Activated naive CD8-positive, alpha-beta T cell treated with anti-CD3 and anti-CD28 coated beads, Interleukin-2, amount 50 U/mL, for 24 hours (primary cell): ENCODE measurements around the gene SNX15.
A peak's percentile ranks its signal among the peaks of the same experiment; 100 is the strongest.

Experiments used
- ATAC-seq: fragments of 150-1000 bp; cut with Tn5 transposase; one replicate; pipeline ENCODE4 v1.10.0; 2021
- DNase-seq: peaks from one replicate; pipeline ENCODE4 v3.0.0; 2021
- H3K27ac Mint-ChIP-seq: one replicate; pipeline ENCODE4 v1.8.0; 2021; ENCODE audit warnings: mild to moderate bottlenecking, mixed read lengths
- H3K27me3 Mint-ChIP-seq: one replicate; pipeline ENCODE4 v1.8.0; 2021; ENCODE audit warnings: mixed read lengths
- H3K36me3 Mint-ChIP-seq: one replicate; pipeline ENCODE4 v1.8.0; 2021; ENCODE audit warnings: low read depth, mixed read lengths
- H3K4me1 Mint-ChIP-seq: one replicate; pipeline ENCODE4 v1.8.0; 2021; ENCODE audit warnings: mixed read lengths
- H3K4me3 Mint-ChIP-seq: one replicate; pipeline ENCODE4 v1.8.0; 2021; ENCODE audit warnings: mild to moderate bottlenecking, moderate library complexity, mixed read lengths
- H3K9me3 Mint-ChIP-seq: one replicate; pipeline ENCODE4 v1.8.0; 2021; ENCODE audit warnings: mixed read lengths

The SNX15 gene

DNA sequence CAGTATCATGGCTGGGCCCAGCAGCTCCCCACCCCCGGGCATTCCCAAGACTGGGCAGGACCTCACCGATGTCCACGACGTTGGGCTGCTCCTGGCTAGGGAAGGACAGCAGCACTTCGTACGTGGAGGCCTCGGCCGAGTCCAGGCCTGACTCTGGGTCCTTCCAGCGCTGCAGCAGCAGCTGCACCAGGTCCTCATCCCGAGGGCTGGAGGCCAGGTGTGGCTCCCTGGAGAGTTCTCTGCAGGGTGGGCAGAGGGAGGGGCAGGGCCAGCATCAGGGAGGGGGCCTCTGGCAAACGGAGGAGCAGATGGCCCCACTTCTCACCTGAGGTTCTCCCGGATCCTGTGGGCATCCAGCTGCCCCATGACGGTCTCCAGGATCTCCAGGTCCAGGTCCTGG is 30.8 kb downstream of the SNX15 start:
- H3K9me3 Mint-ChIP-seq: no peaks in the 10 kb centered on the region
- no peak for ATAC-seq

DNA sequence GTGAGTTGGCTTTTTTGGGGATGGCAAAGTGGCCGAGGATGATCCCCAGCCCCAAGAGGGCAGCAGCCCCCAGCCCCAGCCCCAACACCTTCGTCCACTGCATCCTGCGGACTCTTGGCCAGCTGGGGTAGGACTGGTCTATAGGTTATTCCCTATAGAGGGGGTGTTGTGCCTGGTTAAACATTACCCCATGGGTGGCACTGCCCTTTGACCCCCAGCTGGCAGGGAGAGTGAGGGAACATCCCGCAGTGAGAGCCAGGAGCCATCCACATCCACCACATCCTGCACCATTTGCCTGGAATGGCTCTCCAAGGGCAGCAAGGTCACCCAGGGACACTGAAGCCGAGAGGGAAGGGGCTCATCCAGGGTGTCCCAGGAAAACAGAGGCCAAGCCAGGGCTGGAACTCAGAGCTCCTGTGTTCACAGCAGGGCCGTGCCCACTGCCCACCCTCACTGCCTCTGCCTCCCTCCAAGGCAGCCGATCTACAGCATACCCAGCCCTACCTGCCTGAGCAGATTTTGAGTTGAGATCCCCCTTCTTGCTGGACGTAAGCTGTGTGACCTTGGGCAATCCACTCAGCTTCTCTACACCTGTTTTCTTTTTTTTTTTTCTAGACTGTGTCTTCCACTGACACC is 31.3 kb downstream of the SNX15 start, which contains the start of gene NAALADL1:
Gene NAALADL1, minus strand, starts transcription at position 135 of the 636 bp plus-strand sequence. Its CDS starts 32 bp downstream, at position 103.
- Mint-ChIP-seq H3K27me3 (no peaks in the 10 kb centered on the region), H3K36me3 (no peaks in the 10 kb centered on the region), H3K9me3 (no peaks in the 10 kb centered on the region), H3K4me3 (no peak within 1 kb of the TSS), H3K27ac (peak within 1 kb of the TSS; percentile 14), H3K4me1 (peaks cover 8% of the 10 kb centered on the region)
- ATAC-seq (no peak), DNase-seq (no peak)

More for the DNA sequence above, 30.8 kb downstream of the SNX15 start:
- Mint-ChIP-seq H3K36me3 (no peaks in the 10 kb centered on the region), H3K4me1 (peaks cover 10% of the 10 kb centered on the region), H3K27ac (no peak overlapping the region), H3K4me3 (no peak overlapping the region), H3K27me3 (no peaks in the 10 kb centered on the region)
- DNase-seq: no peak

DNA sequence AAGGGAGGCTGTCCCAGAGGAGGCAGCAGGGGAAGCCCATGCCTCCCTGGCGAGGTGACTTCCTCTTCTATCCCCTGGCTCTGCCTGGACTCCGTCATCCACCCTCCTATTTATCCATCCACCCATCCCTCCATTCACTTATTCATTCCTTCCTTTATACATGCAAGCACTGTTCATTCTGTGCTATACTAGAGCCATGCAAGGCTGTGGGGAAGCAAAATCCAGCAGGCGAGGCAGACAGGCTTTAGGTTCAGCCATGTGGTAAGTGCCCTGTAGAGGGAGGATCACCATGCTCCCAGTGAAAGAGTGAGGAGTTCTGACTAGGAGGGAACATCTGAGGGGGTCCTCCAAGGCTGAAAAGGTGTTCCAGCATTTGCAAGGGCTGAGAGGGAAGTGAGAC is 32.3 kb downstream of the SNX15 start:
- H3K4me1 Mint-ChIP-seq: no peaks in the 10 kb centered on the region
- ATAC-seq: no peak
- DNase-seq: no peak
- H3K27me3 Mint-ChIP-seq: no peaks in the 10 kb centered on the region
- no peak overlapping the region for H3K4me3 Mint-ChIP-seq
- no peaks in the 10 kb centered on the region for H3K36me3 Mint-ChIP-seq
- H3K9me3 Mint-ChIP-seq: no peaks in the 10 kb centered on the region
- no peak overlapping the region for H3K27ac Mint-ChIP-seq

DNA sequence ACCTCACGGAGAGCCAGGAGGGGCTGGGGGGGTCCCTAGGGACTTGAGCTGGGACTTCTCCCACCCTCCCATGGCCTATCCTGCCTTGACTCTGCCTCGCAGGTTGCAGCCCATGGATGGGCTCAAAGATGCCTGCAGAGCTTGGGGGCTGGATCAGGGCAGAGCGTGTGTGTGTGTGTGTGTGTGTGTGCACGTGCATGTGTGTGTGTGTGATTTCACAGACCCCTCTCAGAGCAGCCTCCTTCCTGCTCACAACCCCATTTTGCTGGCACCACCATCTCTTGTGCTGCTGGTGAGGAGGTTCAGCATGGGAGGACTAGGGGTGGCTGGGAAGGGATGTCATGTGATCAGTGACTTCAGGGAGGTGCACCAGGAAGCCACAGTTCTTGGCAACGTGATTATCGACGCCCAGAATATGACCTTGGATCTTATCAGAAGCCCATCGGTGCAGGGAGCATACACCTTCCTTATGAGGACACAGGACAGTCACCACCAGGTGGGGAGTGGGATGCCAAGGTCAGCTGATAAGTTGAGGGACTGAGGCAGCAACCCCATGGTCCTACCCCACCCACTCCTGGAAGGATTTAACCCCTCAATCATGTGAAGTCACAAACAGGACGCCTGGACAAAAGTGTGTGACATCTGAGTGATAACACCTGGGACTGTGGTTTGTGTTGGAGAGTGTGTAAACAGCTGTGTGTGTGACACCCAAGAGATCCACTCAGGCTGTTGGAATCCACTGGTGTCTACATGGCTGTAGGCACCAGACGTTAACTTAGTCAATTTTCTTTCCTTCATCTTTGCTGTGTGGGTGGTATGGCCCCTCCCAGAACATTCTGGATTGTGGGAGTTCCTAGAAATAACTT is 33.0 kb downstream of the SNX15 start:
- no peaks in the 10 kb centered on the region for H3K36me3 Mint-ChIP-seq
- no peak overlapping the region for H3K27ac Mint-ChIP-seq
- no peaks in the 10 kb centered on the region for H3K27me3 Mint-ChIP-seq
- no peaks in the 10 kb centered on the region for H3K4me1 Mint-ChIP-seq
- no peaks in the 10 kb centered on the region for H3K9me3 Mint-ChIP-seq
- DNase-seq (no peak), ATAC-seq (no peak)
- no peak overlapping the region for H3K4me3 Mint-ChIP-seq

DNA sequence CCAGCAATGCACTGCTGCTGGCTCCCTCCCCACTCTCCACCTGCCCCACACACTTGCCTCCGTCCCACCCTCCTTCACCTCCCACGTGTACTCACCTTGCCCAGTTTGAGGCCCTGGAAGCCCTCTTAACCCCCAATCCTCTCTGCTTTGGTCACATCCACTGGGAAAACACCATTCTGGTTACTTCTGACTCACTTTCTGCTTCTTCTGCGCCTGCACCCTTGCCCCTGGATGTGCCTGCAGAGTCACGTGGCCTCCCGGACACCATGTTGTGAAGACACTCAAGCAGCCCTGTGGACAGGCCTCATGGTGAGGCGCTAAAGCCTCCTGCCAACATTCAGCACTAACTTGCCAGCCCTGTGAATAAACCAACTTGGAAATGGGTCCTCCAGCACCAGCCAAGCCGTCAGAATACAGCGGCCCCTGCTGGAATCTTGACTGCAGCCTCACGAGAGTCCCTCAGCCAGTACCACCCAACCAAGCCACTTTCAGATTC is 33.7 kb downstream of the SNX15 start:
- no peak overlapping the region for H3K27ac Mint-ChIP-seq
- DNase-seq (no peak), ATAC-seq (no peak)
- H3K36me3 Mint-ChIP-seq: no peaks in the 10 kb centered on the region
- H3K9me3 Mint-ChIP-seq: no peaks in the 10 kb centered on the region
- H3K27me3 Mint-ChIP-seq: no peaks in the 10 kb centered on the region
- no peak overlapping the region for H3K4me3 Mint-ChIP-seq
- H3K4me1 Mint-ChIP-seq: no peaks in the 10 kb centered on the region

DNA sequence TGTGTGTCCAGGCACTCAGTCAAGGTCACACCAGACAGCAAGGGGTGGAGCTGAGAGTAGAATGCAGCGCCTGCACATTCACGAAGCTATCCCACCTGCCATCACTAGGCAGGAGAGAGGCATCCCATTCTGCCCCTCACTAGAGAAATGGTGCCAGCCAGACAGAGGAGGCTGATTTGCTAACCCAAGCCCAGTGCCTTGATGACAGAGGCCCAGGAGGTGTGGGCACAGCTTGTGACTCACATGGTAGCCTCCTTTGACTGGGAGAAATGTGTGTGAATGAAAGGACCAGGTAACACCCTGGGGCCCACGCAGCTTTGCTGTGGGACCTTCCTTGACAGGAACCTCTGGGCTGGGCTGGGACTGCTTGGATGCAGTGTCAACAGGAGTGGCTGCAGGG is 36.3 kb downstream of the SNX15 start:
- no peaks in the 10 kb centered on the region for H3K27me3 Mint-ChIP-seq
- no peak for ATAC-seq

DNA sequence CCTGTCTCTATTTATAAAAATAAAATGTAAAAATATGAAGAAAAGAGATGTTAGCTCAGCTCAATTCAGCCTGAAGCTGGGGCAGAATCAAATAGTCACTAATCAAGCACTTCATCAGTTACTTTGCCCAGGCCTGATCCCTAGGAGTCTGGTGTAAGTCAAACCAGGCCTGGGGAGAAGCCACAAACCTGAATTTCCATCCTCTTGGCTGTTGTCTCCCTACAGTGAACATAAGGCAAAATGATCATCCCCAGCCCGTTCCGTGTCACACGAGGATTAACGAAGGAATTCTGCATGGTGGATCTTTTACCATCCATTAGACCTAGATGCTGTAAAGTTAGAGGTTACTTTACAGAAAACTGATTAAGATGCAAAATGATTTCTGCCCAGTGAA is 37.6 kb downstream of the SNX15 start:
- no peak for ATAC-seq
- no peaks in the 10 kb centered on the region for H3K27me3 Mint-ChIP-seq

More for the DNA sequence above, 36.3 kb downstream of the SNX15 start:
- no peaks in the 10 kb centered on the region for H3K36me3 Mint-ChIP-seq
- no peak overlapping the region for H3K27ac Mint-ChIP-seq
- no peak overlapping the region for H3K4me3 Mint-ChIP-seq
- no peaks in the 10 kb centered on the region for H3K4me1 Mint-ChIP-seq
- no peak for DNase-seq
- no peaks in the 10 kb centered on the region for H3K9me3 Mint-ChIP-seq

DNA sequence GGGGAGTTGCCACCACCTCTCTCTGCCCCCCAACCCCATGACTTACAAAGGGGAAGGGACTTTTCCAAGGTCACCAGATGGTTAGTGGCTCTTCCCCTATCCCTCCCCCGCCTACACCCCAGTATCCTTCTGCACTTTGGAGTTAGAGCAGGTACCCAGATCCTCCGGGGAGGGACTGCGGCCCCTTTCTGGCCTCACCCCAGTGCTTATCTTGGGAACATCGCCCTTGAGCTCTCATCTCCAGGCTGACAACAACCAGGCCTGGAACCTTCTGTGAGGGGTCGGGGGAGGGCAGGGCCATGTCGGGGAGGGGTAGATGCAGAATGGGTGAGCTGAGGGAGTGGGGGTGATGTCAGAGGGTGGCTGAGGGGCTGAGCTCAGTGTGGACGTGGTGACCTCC is 38.6 kb downstream of the SNX15 start:
- ATAC-seq (no peak), DNase-seq (no peak)
- no peak overlapping the region for H3K27ac Mint-ChIP-seq
- H3K36me3 Mint-ChIP-seq: no peaks in the 10 kb centered on the region
- no peaks in the 10 kb centered on the region for H3K4me1 Mint-ChIP-seq
- H3K4me3 Mint-ChIP-seq: no peak overlapping the region
- H3K9me3 Mint-ChIP-seq: no peaks in the 10 kb centered on the region
- no peaks in the 10 kb centered on the region for H3K27me3 Mint-ChIP-seq

More for the DNA sequence above, 37.6 kb downstream of the SNX15 start:
- no peak overlapping the region for H3K27ac Mint-ChIP-seq
- H3K4me1 Mint-ChIP-seq: no peaks in the 10 kb centered on the region
- no peak overlapping the region for H3K4me3 Mint-ChIP-seq
- H3K9me3 Mint-ChIP-seq: no peaks in the 10 kb centered on the region
- H3K36me3 Mint-ChIP-seq: no peaks in the 10 kb centered on the region
- DNase-seq: no peak

DNA sequence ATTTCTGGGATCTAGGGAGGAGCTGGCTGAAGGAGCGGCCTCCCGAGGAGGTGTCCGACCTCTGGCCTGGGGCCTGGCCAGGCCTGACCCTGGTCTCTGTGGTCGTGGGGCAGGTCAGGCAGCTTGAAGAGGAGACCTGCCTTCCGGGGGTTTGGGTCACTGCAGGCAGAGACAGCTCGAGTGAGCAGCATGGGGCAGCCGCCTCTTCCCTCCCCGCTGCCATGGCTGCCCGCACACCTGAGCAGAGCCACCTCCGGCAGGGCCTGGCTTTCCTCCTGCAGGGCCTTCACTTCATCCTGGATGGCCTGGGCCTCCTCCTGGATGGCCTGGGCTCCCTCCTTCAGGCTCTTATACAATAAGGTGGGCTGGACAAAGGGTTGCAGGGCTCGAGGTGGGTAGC is 39.1 kb downstream of the SNX15 start:
- Mint-ChIP-seq H3K4me3 (no peak overlapping the region), H3K9me3 (no peaks in the 10 kb centered on the region), H3K4me1 (no peaks in the 10 kb centered on the region), H3K27me3 (no peaks in the 10 kb centered on the region), H3K36me3 (no peaks in the 10 kb centered on the region), H3K27ac (no peak overlapping the region)
- no peak for ATAC-seq
- DNase-seq: no peak

DNA sequence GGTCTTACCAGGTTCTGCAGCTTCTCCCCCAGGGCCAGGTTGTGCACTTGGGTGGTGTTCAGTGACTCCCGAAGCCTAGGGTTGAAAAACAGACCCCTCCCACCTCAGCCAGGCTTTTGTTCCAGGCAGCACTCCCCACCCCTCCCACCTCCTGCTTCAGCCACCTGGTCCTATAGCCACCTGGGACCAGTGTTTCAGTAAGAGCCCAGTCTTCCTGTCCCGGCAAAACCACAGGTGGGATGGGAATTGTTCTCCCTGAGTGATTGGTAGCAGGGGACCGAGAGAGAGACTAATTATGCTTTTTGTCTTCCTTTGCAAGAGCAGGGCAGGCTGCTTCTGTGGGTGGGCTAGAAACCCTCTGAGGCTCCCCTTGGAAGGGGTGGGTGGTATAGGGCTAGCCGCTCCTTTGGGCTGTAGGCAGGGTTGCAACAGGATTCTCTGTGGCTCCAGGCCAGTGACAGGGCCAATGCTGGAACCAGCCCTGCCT is 39.6 kb downstream of the SNX15 start:
- Mint-ChIP-seq H3K27ac (no peak overlapping the region), H3K27me3 (no peaks in the 10 kb centered on the region), H3K4me3 (no peak overlapping the region), H3K9me3 (no peaks in the 10 kb centered on the region), H3K36me3 (no peaks in the 10 kb centered on the region), H3K4me1 (no peaks in the 10 kb centered on the region)
- ATAC-seq: no peak
- no peak for DNase-seq

DNA sequence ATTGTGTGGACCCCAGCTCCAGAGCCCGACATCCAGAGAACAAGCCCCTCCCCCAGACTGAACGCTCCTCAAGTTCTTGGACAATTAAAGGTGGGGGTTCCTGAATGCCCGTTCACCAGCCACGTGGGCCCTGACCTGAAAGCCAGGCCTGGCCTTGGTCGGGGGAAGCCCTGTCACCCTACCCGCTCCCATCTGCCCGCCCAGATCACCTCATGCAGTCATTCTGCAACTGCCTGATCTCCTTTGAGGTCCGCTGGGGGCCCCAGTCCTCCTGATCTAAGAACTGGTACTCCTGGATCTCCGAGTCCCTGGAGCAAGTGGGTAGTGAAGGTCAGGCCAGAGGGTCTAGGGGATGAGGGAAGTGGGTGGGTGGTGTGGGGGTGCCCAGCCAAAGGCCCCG is 40.2 kb downstream of the SNX15 start:
- Mint-ChIP-seq H3K4me3 (no peak overlapping the region), H3K4me1 (no peaks in the 10 kb centered on the region), H3K36me3 (no peaks in the 10 kb centered on the region), H3K9me3 (no peaks in the 10 kb centered on the region), H3K27ac (no peak overlapping the region), H3K27me3 (no peaks in the 10 kb centered on the region)
- DNase-seq: no peak
- no peak for ATAC-seq

DNA sequence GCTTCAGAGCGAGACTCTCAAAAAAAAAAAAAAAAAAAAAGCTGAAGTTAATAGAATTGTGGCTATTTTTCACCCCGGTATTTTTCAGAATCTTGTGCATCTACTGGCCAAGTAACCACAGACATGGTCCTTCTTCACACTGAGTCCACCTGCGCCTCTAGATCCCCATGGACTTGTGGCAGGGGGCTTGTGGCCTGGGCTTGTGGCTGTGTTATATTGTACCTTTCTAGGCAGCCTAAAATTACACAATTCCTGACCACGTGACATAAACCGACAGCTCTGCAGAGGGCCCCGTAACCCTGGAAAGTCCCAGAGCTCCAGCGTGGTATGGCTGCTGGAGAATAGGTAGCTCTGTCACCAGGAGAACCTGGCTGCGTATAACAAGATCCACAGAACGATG is 42.0 kb downstream of the SNX15 start:
- Mint-ChIP-seq H3K36me3 (no peaks in the 10 kb centered on the region), H3K4me3 (no peak overlapping the region), H3K27ac (no peak overlapping the region), H3K27me3 (no peaks in the 10 kb centered on the region), H3K9me3 (no peaks in the 10 kb centered on the region), H3K4me1 (no peaks in the 10 kb centered on the region)
- DNase-seq (no peak), ATAC-seq (no peak)

DNA sequence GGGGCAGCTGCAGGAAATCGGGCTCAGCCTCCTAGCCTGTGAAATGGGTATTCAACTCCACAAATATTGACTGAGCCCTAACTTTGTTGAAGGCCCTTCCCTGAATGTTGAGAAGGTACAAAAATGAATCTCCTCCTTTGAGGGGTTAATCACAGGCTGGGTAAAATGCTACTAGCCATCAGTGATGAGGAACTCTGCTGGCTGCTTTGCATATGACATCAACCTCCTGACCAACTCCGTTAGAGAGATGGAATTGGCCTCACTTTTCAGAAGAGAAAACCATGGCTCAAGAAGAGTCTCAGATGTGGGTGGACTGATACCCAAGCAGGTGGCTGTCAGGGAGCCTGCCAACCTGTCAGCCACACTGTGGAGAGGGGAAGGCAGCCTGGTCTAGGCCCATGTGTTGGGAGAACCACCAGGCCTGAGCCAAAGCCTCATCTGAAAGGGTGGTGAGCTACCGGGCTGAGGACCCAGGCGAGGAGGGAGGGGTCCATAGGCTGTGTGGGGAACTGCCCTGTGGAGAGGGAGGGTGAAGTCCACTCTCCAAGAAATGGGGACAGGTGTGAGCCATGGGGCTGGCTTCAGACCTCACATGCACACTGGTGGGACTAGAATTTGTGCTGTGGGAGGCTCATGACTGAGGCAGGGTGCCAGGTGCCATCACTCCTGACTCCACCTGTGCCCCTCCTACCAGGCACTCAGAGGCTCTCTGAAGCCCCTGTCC is 44.8 kb downstream of the SNX15 start:
- Mint-ChIP-seq H3K4me3 (no peak overlapping the region), H3K27me3 (no peaks in the 10 kb centered on the region), H3K9me3 (no peaks in the 10 kb centered on the region), H3K4me1 (no peaks in the 10 kb centered on the region), H3K36me3 (peaks cover 11% of the 10 kb centered on the region), H3K27ac (no peak overlapping the region)
- ATAC-seq: no peak
- no peak for DNase-seq

DNA sequence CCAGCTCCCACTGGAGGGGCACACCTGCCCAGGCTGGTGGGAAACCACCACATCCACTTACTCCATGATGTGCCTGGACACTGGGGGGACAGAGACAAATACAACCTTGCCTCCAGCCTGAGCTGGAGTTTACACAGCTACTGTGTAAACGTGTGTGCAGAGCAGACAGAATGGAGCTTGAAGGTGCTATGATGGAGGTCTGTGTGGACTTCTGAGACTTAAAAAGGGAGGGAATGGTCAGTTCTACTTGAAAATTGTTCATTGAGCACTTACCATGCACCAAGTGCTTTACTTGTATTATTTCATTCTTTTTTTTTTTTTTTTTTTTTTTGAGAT is 45.4 kb downstream of the SNX15 start:
- ATAC-seq (no peak), DNase-seq (no peak)
- Mint-ChIP-seq H3K4me1 (no peaks in the 10 kb centered on the region), H3K27me3 (no peaks in the 10 kb centered on the region), H3K36me3 (peaks cover 16% of the 10 kb centered on the region), H3K9me3 (no peaks in the 10 kb centered on the region), H3K27ac (no peak overlapping the region), H3K4me3 (no peak overlapping the region)

DNA sequence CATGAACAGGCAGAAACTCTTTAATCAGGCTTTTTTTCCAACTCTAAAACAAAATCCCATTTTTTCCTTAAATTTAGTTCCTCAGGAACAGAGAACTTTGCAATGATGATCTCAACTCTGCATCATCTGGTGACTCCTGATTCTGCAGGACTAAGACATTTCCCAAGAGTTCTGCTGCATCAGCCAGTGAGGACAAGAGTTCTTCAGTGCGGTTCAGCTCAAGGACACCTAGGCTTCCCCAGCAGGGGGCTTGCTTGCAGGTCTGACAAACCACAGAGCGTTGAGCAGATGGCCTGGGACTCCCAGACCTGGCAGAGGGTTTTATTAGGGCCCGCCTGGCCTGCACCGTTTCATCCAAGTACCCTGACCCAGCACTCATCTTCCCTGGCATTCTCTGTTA is 50.2 kb downstream of the SNX15 start:
- Mint-ChIP-seq H3K36me3 (peaks cover 57% of the 10 kb centered on the region), H3K27ac (no peak overlapping the region), H3K4me3 (no peak overlapping the region), H3K27me3 (no peaks in the 10 kb centered on the region), H3K4me1 (peaks cover 37% of the 10 kb centered on the region), H3K9me3 (no peaks in the 10 kb centered on the region)
- ATAC-seq (no peak), DNase-seq (no peak)
